Measurements from ENCODE around the gene KLHL29.

DNA sequence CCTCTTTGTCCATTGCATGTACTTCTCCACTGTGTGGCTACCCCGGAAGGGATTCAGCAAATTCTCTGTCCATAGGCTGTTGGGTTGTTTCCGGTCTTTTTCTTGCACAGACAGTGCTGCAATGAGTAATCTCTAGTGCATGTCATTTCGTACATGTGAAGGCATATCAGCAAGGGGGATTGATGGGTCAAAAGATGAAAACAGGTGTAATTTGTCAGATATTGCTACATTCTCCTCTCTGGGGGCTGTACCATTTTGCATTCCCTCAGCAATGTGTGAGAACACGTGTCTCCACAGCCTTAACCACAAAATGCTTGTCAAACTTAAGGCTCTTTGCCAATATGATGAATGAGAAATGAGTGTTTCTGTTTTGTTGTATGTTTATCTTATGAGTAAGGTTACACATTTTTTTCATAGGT, 60.5 kb downstream of the KLHL29 start:
- TF ChIP-seq, protein P1, sequence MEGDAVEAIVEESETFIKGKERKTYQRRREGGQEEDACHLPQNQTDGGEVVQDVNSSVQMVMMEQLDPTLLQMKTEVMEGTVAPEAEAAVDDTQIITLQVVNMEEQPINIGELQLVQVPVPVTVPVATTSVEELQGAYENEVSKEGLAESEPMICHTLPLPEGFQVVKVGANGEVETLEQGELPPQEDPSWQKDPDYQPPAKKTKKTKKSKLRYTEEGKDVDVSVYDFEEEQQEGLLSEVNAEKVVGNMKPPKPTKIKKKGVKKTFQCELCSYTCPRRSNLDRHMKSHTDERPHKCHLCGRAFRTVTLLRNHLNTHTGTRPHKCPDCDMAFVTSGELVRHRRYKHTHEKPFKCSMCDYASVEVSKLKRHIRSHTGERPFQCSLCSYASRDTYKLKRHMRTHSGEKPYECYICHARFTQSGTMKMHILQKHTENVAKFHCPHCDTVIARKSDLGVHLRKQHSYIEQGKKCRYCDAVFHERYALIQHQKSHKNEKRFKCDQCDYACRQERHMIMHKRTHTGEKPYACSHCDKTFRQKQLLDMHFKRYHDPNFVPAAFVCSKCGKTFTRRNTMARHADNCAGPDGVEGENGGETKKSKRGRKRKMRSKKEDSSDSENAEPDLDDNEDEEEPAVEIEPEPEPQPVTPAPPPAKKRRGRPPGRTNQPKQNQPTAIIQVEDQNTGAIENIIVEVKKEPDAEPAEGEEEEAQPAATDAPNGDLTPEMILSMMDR (IDR thresholded peaks at IDR 0.05), result no peak
- TF ChIP-seq POLR2A (IDR thresholded peaks at IDR 0.05), result no peak
